HepG2 (cell line): ENCODE measurements around the gene PRR15L. TPM values are rescaled to one million over a fixed set of nuclear protein-coding genes. Genes with fewer than 3 reads are reported as not detected.

Source experiments
- BCLAF1 ChIP-seq: fragments of 450-650 bp; IDR thresholded peaks from 2 replicates; pipeline ENCODE4 v1.6.1; 2017; ENCODE audit warnings: mild to moderate bottlenecking
- MAFK ChIP-seq, 2 experiments: IDR thresholded peaks in 1 of 2; conservative IDR thresholded peaks in 1 of 2; 2 replicates each; pipeline ENCODE4 v1.6.1; 2011; ENCODE audit warnings: improper control_type of control experiment in 2 of 2, low read length in 2 of 2
- MXI1 ChIP-seq: IDR thresholded peaks from 3 replicates; pipeline ENCODE4 v1.6.1; 2012; ENCODE audit warnings: low read depth, low read length, inconsistent platforms, borderline replicate concordance
- NCOA1 ChIP-seq: sonication (generic); formaldehyde crosslinking; IDR thresholded peaks from 2 replicates; pipeline ENCODE4 v1.9.0; 2021; ENCODE audit warnings: missing genetic modification reagents
- RARG ChIP-seq: sonication (generic); formaldehyde crosslinking; IDR thresholded peaks from 2 replicates; pipeline ENCODE4 v1.4.0; 2020; ENCODE audit warnings: low read depth, mild to moderate bottlenecking, missing genetic modification reagents
- RXRA ChIP-seq: sonication (generic); formaldehyde crosslinking; IDR thresholded peaks from 2 replicates; pipeline ENCODE4 v1.5.1; 2020; ENCODE audit warnings: missing genetic modification reagents
- SNRNP70 ChIP-seq: fragments of 200-400 bp; formaldehyde crosslinking; IDR thresholded peaks from 2 replicates; pipeline ENCODE4 v1.6.1; 2017; ENCODE audit warnings: mild to moderate bottlenecking, low read depth, low read length, moderate library complexity
- SOX6 ChIP-seq, 2 experiments: fragments of 450-650 bp in 1 of 2; sonication (generic) in 1 of 2; formaldehyde crosslinking in 1 of 2; IDR thresholded peaks; 2 replicates each; pipeline versions ENCODE4 v1.4.0 to v1.6.1; 2017 to 2020; ENCODE audit warnings: antibody characterized with exemption in 1 of 2, mild to moderate bottlenecking in 1 of 2, missing genetic modification reagents in 1 of 2
- SP2 ChIP-seq: sonication (generic); formaldehyde crosslinking; IDR thresholded peaks from 2 replicates; pipeline ENCODE4 v1.5.1; 2020; ENCODE audit warnings: mild to moderate bottlenecking, missing genetic modification reagents
- TBL1XR1 ChIP-seq: fragments of 150-350 bp; IDR thresholded peaks from 2 replicates; pipeline ENCODE4 v1.6.1; 2014; ENCODE audit warnings: borderline replicate concordance, low read length; ENCODE audit not compliant: partially characterized antibody
- ZBTB20 ChIP-seq: sonication (generic); formaldehyde crosslinking; IDR thresholded peaks from 2 replicates; pipeline ENCODE4 v1.8.1; 2023; ENCODE audit warnings: missing genetic modification reagents, low read depth, mild to moderate bottlenecking, borderline replicate concordance
- ZNF160 ChIP-seq: sonication (generic); formaldehyde crosslinking; IDR thresholded peaks from 2 replicates; pipeline ENCODE4 v1.8.0; 2022; ENCODE audit warnings: mild to moderate bottlenecking, inconsistent platforms, missing genetic modification reagents
- ZNF17 ChIP-seq: sonication (generic); formaldehyde crosslinking; IDR thresholded peaks from 2 replicates; pipeline ENCODE4 v1.5.0; 2020; ENCODE audit warnings: mild to moderate bottlenecking, missing genetic modification reagents
- ZNF18 ChIP-seq: sonication (generic); formaldehyde crosslinking; IDR thresholded peaks from 2 replicates; pipeline ENCODE4 v1.8.0; 2022; ENCODE audit warnings: mild to moderate bottlenecking, missing genetic modification reagents; ENCODE audit not compliant: insufficient replicate concordance
- ZNF225 ChIP-seq: sonication (generic); formaldehyde crosslinking; IDR thresholded peaks from 2 replicates; pipeline ENCODE4 v1.4.0; 2020; ENCODE audit warnings: mild to moderate bottlenecking, missing genetic modification reagents
- ZNF234 ChIP-seq: sonication (generic); formaldehyde crosslinking; conservative IDR thresholded peaks from 2 replicates; pipeline ENCODE4 v1.5.1; 2020; ENCODE audit warnings: mild to moderate bottlenecking, missing genetic modification reagents
- ZNF263 ChIP-seq: sonication (generic); formaldehyde crosslinking; IDR thresholded peaks from 2 replicates; pipeline ENCODE4 v1.4.0; 2020; ENCODE audit warnings: missing genetic modification reagents
- ZNF713 ChIP-seq: sonication (generic); formaldehyde crosslinking; IDR thresholded peaks from 2 replicates; pipeline ENCODE4 v1.4.0; 2020; ENCODE audit warnings: mild to moderate bottlenecking, missing genetic modification reagents
- ZNF776 ChIP-seq: sonication (generic); formaldehyde crosslinking; IDR thresholded peaks from 2 replicates; pipeline ENCODE4 v1.4.0; 2020; ENCODE audit warnings: mild to moderate bottlenecking, missing genetic modification reagents
- ZNF816 ChIP-seq: sonication (generic); formaldehyde crosslinking; IDR thresholded peaks from 2 replicates; pipeline ENCODE4 v1.8.0; 2022; ENCODE audit warnings: missing genetic modification reagents, mild to moderate bottlenecking, borderline replicate concordance
- ZNF891 ChIP-seq: sonication (generic); formaldehyde crosslinking; IDR thresholded peaks from 2 replicates; pipeline ENCODE4 v1.5.0; 2020; ENCODE audit warnings: mild to moderate bottlenecking, missing genetic modification reagents
- polyA plus RNA-seq, 8 experiments: library from polyadenylated mRNA; depleted of rRNA in 3 of 8; stranded (reverse) in 7 of 8; unstranded in 1 of 8; fragments of >200 nt; fragmentation: Illumina TruSeq in 4 of 8; extraction: Trizol in 4 of 8; gene quantifications; 2 replicates each; pipeline versions ENCODE4 v1.2.1 to v1.2.3, GENCODE V29; 2011 to 2016; ENCODE audit warnings: low read depth in 4 of 8, missing spikeins in 1 of 8, mixed read lengths in 1 of 8; ENCODE audit not compliant: insufficient read depth in 1 of 8
- total RNA-seq, 5 experiments: library from RNA; depleted of rRNA; stranded (reverse); fragments of >200 nt; fragmentation: Illumina TruSeq; extraction: Trizol; gene quantifications; 2 replicates each; pipeline ENCODE4 v1.2.3, GENCODE V29; 2016; ENCODE audit warnings: low read depth in 1 of 5
- TF ChIP-seq, protein P1 (sequence below): IDR thresholded peaks from 2 replicates; pipeline ENCODE4 v1.6.1; 2012; ENCODE audit warnings: inconsistent platforms
- TF ChIP-seq, protein P2 (sequence below): IDR thresholded peaks from 2 replicates; pipeline ENCODE4 v1.6.1; 2016; ENCODE audit warnings: low read depth, borderline replicate concordance

PRR15L gene
- total and polyA plus RNA-seq, 2 of the 13 experiments (the other 11 are each of a cell fraction or from before 2014, with no cell fraction given) = 0.44 to 2.0 TPM

DNA sequence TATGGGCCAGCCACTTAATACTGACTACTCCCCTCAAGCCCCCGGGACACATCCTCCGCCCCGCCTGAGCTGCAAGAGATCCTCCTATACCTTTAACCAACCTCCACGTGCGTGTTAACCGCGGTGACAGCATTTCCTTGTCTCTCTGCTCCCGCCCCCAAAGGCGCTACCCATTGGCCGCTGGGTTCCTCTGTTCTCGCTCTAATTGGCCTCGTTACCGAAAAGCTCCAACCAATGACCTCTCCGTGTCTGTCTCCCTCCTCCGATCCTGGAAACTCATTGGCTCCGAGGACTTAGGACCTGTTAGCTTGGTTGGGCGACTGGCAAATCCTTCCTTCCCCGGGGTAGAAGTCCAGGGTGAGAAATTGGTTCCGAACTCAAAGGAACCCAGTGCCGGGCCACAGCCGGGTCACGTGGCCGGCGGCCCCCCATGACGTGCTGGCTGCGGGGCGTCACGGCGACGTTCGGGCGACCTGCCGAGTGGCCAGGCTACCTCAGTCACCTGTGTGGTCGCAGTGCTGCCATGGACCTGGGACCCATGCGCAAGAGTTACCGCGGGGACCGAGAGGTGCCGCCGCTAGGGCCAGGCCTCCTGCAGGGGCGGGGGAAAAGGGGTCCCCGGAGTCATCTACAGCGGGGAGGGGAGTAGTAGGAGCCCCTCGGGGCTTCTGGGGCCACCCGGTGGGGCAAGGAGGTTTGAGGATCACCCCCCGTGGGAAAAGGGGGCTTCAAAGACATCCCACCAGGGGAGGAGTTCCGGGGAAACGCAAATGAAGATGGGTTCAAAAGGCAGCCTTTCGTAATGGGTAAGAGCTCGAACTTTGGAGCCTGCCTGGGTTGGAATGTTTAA lies 16.2 kb downstream of the PRR15L start, which contains the start of gene PNPO (continued):
- TF ChIP-seq SNRNP70 (no peak), MAFK (conservative IDR thresholded peaks at IDR 0.05 in 1 of 2, IDR thresholded peaks at IDR 0.05 in 1 of 2; ENCODE audit: low read length in 2 of 2) (no peak), ZNF816 (CRISPR knock-in tag) (peak; percentile 96; the same call in 1 of the 2 replicates), TBL1XR1 (no peak), SP2 (CRISPR knock-in tag) (peak; percentile 93), ZNF160 (CRISPR knock-in tag) (peak; percentile 89), BCLAF1 (no peak), MXI1 (peak; percentile 99), NCOA1 (peak; percentile 96), ZNF891 (CRISPR knock-in tag) (peak; percentile 100), ZNF713 (CRISPR knock-in tag) (peak; percentile 84), ZNF263 (CRISPR knock-in tag) (peak; percentile 67; the same call in 1 of the 2 replicates), RARG (CRISPR knock-in tag) (peak; percentile 91; the same call in 1 of the 2 replicates), ZNF17 (no peak), ZBTB20 (peak; percentile 89; the same call in 1 of the 2 replicates), ZNF225 (CRISPR knock-in tag) (peak; percentile 92; the same call in 1 of the 2 replicates), ZNF776 (CRISPR knock-in tag) (peak; percentile 90; the same call in 1 of the 2 replicates), RXRA (CRISPR knock-in tag) (peak; percentile 86), SOX6 (IDR thresholded peaks at IDR 0.05) (no peak), SOX6 (CRISPR knock-in tag; IDR thresholded peaks at IDR 0.05) (peak; percentile 55), ZNF234 (peak; percentile 94), ZNF18 (CRISPR knock-in tag) (peak; percentile 79)
- TF ChIP-seq, protein P1, sequence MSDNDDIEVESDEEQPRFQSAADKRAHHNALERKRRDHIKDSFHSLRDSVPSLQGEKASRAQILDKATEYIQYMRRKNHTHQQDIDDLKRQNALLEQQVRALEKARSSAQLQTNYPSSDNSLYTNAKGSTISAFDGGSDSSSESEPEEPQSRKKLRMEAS = peak; percentile 100
- TF ChIP-seq, protein P2, sequence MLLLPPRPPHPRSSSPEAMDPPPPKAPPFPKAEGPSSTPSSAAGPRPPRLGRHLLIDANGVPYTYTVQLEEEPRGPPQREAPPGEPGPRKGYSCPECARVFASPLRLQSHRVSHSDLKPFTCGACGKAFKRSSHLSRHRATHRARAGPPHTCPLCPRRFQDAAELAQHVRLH (CRISPR knock-in tag) = peak; percentile 87
